ENCODE data around the gene MBNL2.

DNA sequence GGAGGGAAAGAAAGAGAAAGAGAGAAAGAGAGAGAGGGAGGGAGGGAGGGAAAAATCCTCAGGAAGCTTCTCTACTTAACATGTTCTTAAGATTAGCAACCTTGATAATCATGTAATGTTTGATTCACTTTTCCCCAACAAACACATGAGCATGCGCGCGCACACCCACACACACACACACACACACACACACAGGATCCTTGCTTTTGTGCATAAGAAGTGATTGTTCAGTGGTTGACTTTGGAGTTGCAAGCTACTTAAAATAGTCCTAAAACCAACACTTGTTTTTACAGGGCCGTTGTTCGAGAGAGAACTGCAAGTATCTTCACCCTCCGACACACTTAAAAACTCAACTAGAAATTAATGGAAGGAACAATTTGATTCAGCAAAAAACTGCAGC, 111.8 kb downstream of the MBNL2 start:
- peak in 1 of 4 experiments; percentile 16 for TF ChIP-seq CTCF (IDR thresholded peaks at IDR 0.05)
- no peak for TF ChIP-seq POLR2A (IDR thresholded peaks at IDR 0.05)
- TF ChIP-seq POLR2AphosphoS5 (IDR thresholded peaks at IDR 0.05), result no peak
